Thoracic aorta (tissue), 2 donors: ENCODE results near the gene CUBN. TPM values are rescaled to one million over a fixed set of nuclear protein-coding genes. Genes with fewer than 3 reads are reported as not detected.

Experiments used
- ATAC-seq: fragments of 150-250 bp; one replicate; pipeline ENCODE4 v1.8.0; 2017; ENCODE audit warnings: low read depth; ENCODE audit not compliant: insufficient number of reproducible peaks, low FRiP score
- DNase-seq: peaks from one replicate; pipeline ENCODE4 v3.0.0-alpha.2; 2020; ENCODE audit warnings: low spot score
- H3K27ac ChIP-seq, 2 donors: fragments of 200-600 bp; sonication (generic); 1 replicate in 1 of 2; 2 replicates in 1 of 2; pipeline ENCODE4 v1.5.1; 2016; ENCODE audit warnings: mild to moderate bottlenecking in 2 of 2, moderate library complexity in 2 of 2
- H3K27me3 ChIP-seq: fragments of 200-600 bp; sonication (generic); replicated peaks from 2 replicates; pipeline ENCODE4 v1.6.0; 2016; ENCODE audit warnings: mild to moderate bottlenecking; ENCODE audit not compliant: insufficient read depth
- H3K36me3 ChIP-seq: fragments of 200-600 bp; sonication (generic); one replicate; pipeline ENCODE4 v1.5.1; 2016
- H3K4me1 ChIP-seq, 2 donors: fragments of 200-600 bp; sonication (generic); 1 replicate in 1 of 2; 2 replicates in 1 of 2; pipeline versions ENCODE4 v1.5.1 to v1.6.0; 2016; ENCODE audit warnings: low read depth in 2 of 2, mild to moderate bottlenecking in 1 of 2; ENCODE audit not compliant: control insufficient read depth in 1 of 2
- H3K4me3 ChIP-seq: fragments of 200-600 bp; sonication (generic); 2 replicates; pipeline ENCODE4 v1.5.1; 2016; ENCODE audit warnings: mild to moderate bottlenecking
- H3K9me3 ChIP-seq: fragments of 200-600 bp; sonication (generic); 2 replicates; pipeline ENCODE4 v1.5.1; 2016
- total RNA-seq, 2 donors: library from RNA; depleted of rRNA; stranded (reverse); fragments of >200 nt; gene quantifications; one replicate each; pipeline versions ENCODE4 v1.1.0 to v1.2.3, GENCODE V29; 2016
- TF ChIP-seq, protein P1 (sequence below): fragments of 200-600 bp; sonication (generic); IDR thresholded peaks from one replicate; pipeline ENCODE4 v1.5.1; 2019; ENCODE audit warnings: antibody characterized with exemption

CUBN gene
- total RNA-seq, 2 donors from 2014 or later: 4.1 to 4.6 TPM

- no peaks in the 10 kb centered on the region for H3K36me3 ChIP-seq
- peaks cover 6 to 10% of the 10 kb centered on the region in 2 donors for H3K4me1 ChIP-seq
- no peaks in the 10 kb centered on the region for H3K9me3 ChIP-seq
- no peak overlapping the region for H3K4me3 ChIP-seq
- DNase-seq (no peak), ATAC-seq (no peak)
- TF ChIP-seq, protein P1, sequence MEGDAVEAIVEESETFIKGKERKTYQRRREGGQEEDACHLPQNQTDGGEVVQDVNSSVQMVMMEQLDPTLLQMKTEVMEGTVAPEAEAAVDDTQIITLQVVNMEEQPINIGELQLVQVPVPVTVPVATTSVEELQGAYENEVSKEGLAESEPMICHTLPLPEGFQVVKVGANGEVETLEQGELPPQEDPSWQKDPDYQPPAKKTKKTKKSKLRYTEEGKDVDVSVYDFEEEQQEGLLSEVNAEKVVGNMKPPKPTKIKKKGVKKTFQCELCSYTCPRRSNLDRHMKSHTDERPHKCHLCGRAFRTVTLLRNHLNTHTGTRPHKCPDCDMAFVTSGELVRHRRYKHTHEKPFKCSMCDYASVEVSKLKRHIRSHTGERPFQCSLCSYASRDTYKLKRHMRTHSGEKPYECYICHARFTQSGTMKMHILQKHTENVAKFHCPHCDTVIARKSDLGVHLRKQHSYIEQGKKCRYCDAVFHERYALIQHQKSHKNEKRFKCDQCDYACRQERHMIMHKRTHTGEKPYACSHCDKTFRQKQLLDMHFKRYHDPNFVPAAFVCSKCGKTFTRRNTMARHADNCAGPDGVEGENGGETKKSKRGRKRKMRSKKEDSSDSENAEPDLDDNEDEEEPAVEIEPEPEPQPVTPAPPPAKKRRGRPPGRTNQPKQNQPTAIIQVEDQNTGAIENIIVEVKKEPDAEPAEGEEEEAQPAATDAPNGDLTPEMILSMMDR: no peak
- no peaks in the 10 kb centered on the region for H3K27me3 ChIP-seq
- no peak overlapping the region for H3K27ac ChIP-seq
Observed at GRCh38 chr10:17092986-17093803, 36.4 kb downstream of the CUBN start.

- TF ChIP-seq, protein P1: no peak
- ATAC-seq: no peak
Observed at GRCh38 chr10:17092216-17092944, 37.2 kb downstream of the CUBN start.

GRCh38 chr10:17088118-17088806 is 41.3 kb downstream of the CUBN start:
- no peaks in the 10 kb centered on the region for H3K36me3 ChIP-seq
- no peak for DNase-seq
- no peak overlapping the region for H3K4me3 ChIP-seq
- no peak overlapping the region for H3K27ac ChIP-seq
- H3K4me1 ChIP-seq: peaks cover 0 to 19% of the 10 kb centered on the region in 2 donors
- no peaks in the 10 kb centered on the region for H3K27me3 ChIP-seq
- no peak for ATAC-seq
- H3K9me3 ChIP-seq: no peaks in the 10 kb centered on the region
- TF ChIP-seq, protein P1: no peak

More at GRCh38 chr10:17092216-17092944, 37.2 kb downstream of the CUBN start:
- DNase-seq: no peak
- H3K9me3 ChIP-seq: no peaks in the 10 kb centered on the region
- no peaks in the 10 kb centered on the region for H3K36me3 ChIP-seq
- no peak overlapping the region for H3K4me3 ChIP-seq
- peaks cover 0 to 5% of the 10 kb centered on the region in 2 donors for H3K4me1 ChIP-seq
- H3K27ac ChIP-seq: no peak overlapping the region
- no peaks in the 10 kb centered on the region for H3K27me3 ChIP-seq

- TF ChIP-seq, protein P1: no peak
- Histone ChIP-seq H3K9me3 (no peaks in the 10 kb centered on the region), H3K27me3 (no peaks in the 10 kb centered on the region), H3K27ac (no peak overlapping the region), H3K4me1 (peaks cover 0 to 14% of the 10 kb centered on the region in 2 donors), H3K4me3 (no peak overlapping the region), H3K36me3 (no peaks in the 10 kb centered on the region)
- no peak for ATAC-seq
- no peak for DNase-seq
Observed at GRCh38 chr10:17086865-17087367, 42.7 kb downstream of the CUBN start.
